Brain microvascular endothelial cell (primary cell): ENCODE measurements around the gene FGFBP3.

Experiments used
- DNase-seq: peaks from one replicate; pipeline ENCODE4 v3.0.0-alpha.2; 2020
- H3K27ac ChIP-seq: fragments of 250-450 bp; sonication (Bioruptor Pico); 2 replicates; pipeline ENCODE4 v1.5.1; 2020; ENCODE audit warnings: mild to moderate bottlenecking, moderate library complexity
- H3K27me3 ChIP-seq: fragments of 250-450 bp; sonication (Bioruptor Pico); replicated peaks from 2 replicates; pipeline ENCODE4 v1.5.1; 2020; ENCODE audit warnings: mild to moderate bottlenecking
- H3K36me3 ChIP-seq: fragments of 250-450 bp; sonication (Bioruptor Pico); replicated peaks from 2 replicates; pipeline ENCODE4 v1.5.1; 2020; ENCODE audit warnings: mild to moderate bottlenecking
- H3K4me3 ChIP-seq: 2 replicates; pipeline ENCODE4 v1.5.1; 2011; ENCODE audit warnings: low read depth, mild to moderate bottlenecking, control low read depth, low read length, moderate library complexity
- in situ Hi-C: cut with HindIII; loops from 2 replicates; pipeline ENCODE4 v1.10.0; 2017; ENCODE audit warnings: low sequenced_read_pairs, low pct_ligation_motif_present
- TF ChIP-seq, protein P1 (sequence below): IDR thresholded peaks from 2 replicates; pipeline ENCODE4 v1.5.1; 2011; ENCODE audit warnings: low read depth, mild to moderate bottlenecking, moderate library complexity, low read length, control low read depth, inconsistent platforms; ENCODE audit errors: missing control alignments

FGFBP3 gene

DNA sequence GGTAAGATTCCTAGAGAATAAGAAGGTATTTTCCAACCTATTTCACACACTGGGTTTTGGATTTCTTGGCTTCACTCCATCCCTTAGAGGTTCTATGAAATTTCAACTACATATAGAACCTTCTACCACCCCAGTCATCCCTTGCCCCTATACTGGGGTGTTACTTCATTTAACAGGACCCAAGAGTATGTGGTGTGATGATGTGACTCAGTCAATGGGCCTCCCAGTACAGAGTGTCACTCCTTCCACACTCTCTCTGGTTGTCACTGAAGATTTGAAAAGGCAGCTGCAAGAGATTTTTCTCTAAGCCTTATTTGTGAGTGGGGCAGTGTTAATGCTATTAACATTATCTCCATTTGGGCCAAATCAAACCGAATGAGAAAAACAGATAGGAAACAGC lies 33.5 kb downstream of the FGFBP3 start:
- TF ChIP-seq, protein P1, sequence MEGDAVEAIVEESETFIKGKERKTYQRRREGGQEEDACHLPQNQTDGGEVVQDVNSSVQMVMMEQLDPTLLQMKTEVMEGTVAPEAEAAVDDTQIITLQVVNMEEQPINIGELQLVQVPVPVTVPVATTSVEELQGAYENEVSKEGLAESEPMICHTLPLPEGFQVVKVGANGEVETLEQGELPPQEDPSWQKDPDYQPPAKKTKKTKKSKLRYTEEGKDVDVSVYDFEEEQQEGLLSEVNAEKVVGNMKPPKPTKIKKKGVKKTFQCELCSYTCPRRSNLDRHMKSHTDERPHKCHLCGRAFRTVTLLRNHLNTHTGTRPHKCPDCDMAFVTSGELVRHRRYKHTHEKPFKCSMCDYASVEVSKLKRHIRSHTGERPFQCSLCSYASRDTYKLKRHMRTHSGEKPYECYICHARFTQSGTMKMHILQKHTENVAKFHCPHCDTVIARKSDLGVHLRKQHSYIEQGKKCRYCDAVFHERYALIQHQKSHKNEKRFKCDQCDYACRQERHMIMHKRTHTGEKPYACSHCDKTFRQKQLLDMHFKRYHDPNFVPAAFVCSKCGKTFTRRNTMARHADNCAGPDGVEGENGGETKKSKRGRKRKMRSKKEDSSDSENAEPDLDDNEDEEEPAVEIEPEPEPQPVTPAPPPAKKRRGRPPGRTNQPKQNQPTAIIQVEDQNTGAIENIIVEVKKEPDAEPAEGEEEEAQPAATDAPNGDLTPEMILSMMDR, result no peak
- DNase-seq, result no peak
- H3K27ac ChIP-seq, result no peak overlapping the region
- no peak overlapping the region for H3K4me3 ChIP-seq
- in situ Hi-C loops, result no loop called here
- H3K36me3 ChIP-seq, result no peaks in the 10 kb centered on the region
- no peaks in the 10 kb centered on the region for H3K27me3 ChIP-seq

DNA sequence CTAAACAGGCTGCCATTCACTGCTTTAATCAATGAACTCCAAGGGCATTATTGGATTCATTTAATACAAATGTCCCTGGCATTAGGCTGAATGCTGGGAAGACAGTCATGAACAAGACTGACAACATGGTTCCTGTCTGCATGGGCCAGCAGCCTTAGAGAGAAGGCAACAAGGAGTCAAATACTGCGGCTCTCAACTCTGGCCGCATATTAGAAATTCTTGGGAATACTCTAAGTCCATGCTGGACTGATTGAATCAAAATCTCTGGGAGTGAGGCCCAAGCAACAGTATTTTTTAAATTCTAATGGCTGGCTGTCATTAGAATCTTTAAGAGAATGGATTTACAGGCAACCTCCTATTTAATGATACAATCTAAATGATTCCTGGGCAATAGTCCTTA lies 34.1 kb downstream of the FGFBP3 start:
- no peaks in the 10 kb centered on the region for H3K36me3 ChIP-seq
- TF ChIP-seq, protein P1, result no peak
- no peak overlapping the region for H3K27ac ChIP-seq
- H3K4me3 ChIP-seq, result no peak overlapping the region
- H3K27me3 ChIP-seq, result no peaks in the 10 kb centered on the region
- no peak for DNase-seq
- in situ Hi-C loops, result no loop called here

DNA sequence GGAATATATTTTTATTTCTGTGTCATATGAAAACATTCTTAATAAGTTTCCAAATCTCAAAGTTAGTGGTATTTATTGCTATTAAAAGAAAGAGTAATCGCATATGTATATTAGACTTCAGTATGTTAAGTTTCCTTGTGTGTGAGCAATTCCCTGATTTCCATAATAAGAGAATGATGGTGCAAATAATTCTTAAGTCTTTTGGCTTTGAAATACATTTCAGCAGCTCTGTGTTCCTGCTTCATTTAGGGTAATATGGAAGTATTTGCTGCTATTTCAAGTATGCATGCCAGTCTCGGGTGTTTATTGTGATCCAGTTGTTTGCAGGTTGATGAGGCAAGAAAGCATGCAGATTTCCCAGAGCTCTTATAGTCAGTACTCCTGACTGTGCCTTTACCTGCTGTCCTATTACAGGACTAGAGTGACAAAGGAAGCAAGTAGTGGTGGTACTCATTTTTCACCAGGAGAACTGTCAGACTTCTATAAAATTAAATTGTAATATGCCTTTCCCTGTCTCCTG lies 43.7 kb downstream of the FGFBP3 start:
- no peak for DNase-seq
- Histone ChIP-seq H3K4me3 (no peak overlapping the region), H3K36me3 (peaks cover 14% of the 10 kb centered on the region), H3K27me3 (no peaks in the 10 kb centered on the region), H3K27ac (no peak overlapping the region)
- in situ Hi-C loops, result no loop called here
- TF ChIP-seq, protein P1, result no peak

DNA sequence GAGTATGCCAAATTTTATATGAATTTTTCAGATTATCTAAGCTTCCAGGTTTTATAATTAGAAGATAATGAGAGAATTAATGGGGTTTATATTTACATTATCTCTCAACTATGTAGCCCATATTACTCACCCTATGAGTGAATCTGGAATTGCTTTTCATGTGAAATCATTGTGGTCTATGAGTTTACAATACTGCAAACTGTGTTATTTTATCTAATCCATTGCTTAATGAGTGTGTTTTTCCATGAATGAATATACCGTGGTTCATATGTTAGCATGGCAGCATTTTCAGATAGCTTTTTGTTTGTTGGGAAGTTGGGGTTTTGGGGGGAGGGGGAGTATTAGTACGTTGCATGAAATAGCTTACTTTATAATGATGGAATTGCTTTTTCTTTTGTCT lies 44.5 kb downstream of the FGFBP3 start:
- TF ChIP-seq, protein P1, result no peak
- in situ Hi-C loops, result no loop called here
- peaks cover 19% of the 10 kb centered on the region for H3K36me3 ChIP-seq
- H3K27ac ChIP-seq, result no peak overlapping the region
- no peak for DNase-seq
- H3K4me3 ChIP-seq, result no peak overlapping the region
- H3K27me3 ChIP-seq, result no peaks in the 10 kb centered on the region

DNA sequence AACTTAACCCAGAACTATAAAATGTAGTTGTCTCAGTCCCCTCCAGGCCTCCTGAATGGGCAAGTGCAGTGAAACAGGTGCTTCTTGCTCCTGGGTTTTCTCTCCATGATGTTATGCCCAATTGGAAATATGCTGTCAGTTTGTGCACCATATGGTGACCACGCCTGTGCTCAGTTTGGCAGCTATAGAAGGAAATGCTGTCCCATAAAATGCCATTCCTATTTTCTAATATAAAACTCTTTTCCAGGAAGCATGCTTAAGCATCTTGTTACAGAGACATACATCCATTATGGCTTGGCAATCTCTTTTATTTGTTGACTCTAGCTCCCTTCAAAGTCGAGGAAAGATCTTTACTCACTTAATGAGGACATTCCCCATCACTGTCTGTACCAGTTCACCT lies 45.2 kb downstream of the FGFBP3 start:
- H3K4me3 ChIP-seq, result no peak overlapping the region
- TF ChIP-seq, protein P1, result no peak
- no peak for DNase-seq
- no peak overlapping the region for H3K27ac ChIP-seq
- in situ Hi-C loops, result no loop called here
- H3K27me3 ChIP-seq, result no peaks in the 10 kb centered on the region
- H3K36me3 ChIP-seq, result peaks cover 24% of the 10 kb centered on the region

DNA sequence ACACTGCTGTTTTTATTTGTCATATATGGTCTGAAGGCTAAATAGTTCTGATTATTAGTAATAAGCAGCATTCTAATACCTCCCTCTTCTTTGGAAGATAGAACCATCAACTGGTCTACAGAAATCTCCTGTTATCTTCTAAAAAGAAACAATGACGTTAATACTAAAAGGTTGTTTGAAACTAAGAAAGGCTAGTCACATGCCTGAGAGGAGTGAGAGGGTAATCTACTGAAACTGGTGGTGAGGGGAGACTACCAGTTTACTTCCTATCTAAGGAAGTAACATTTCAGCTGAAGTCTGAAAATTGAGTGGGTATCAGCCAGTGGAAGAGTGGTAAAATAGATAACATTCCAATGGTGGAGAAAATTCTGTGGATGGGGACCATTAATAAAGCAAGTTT lies 48.4 kb downstream of the FGFBP3 start:
- no peaks in the 10 kb centered on the region for H3K27me3 ChIP-seq
- H3K4me3 ChIP-seq, result no peak overlapping the region
- H3K36me3 ChIP-seq, result peaks cover 43% of the 10 kb centered on the region
- no peak for DNase-seq
- in situ Hi-C loops, result no loop called here
- H3K27ac ChIP-seq, result no peak overlapping the region
- TF ChIP-seq, protein P1, result no peak
